ENCODE data around the gene LMO1.
A peak's percentile ranks its signal among the peaks of the same experiment; 100 is the strongest.

The LMO1 gene

GRCh38 chr11:8242499-8243280, 21.0 kb downstream of the LMO1 start:
- DNase-seq: peak; percentile 48

- DNase-seq: peak; percentile 48
These were observed 21.6 kb downstream of the LMO1 start for GRCh38 chr11:8242118-8242475.

- no peak for DNase-seq
These were observed 22.1 kb downstream of the LMO1 start for GRCh38 chr11:8241373-8242117.

GRCh38 chr11:8239536-8240228, 24.0 kb downstream of the LMO1 start:
- DNase-seq: no peak

- DNase-seq: peak; percentile 35
These were observed 24.6 kb downstream of the LMO1 start for GRCh38 chr11:8239040-8239439.

- DNase-seq: no peak
These were observed 26.2 kb downstream of the LMO1 start for GRCh38 chr11:8237453-8237852.

GRCh38 chr11:8235925-8236324, 27.8 kb downstream of the LMO1 start:
- DNase-seq: no peak

- no peak for DNase-seq
These were observed 28.8 kb downstream of the LMO1 start for GRCh38 chr11:8234910-8235309.

- DNase-seq: peak; percentile 77
These were observed 29.3 kb downstream of the LMO1 start for GRCh38 chr11:8234425-8234821.

- DNase-seq: peak; percentile 93
These were observed 29.8 kb downstream of the LMO1 start for GRCh38 chr11:8233691-8234424.

- DNase-seq: peak; percentile 83
These were observed 30.6 kb downstream of the LMO1 start for GRCh38 chr11:8232849-8233606.

- no peak for DNase-seq
These were observed 31.3 kb downstream of the LMO1 start for GRCh38 chr11:8232414-8232813.

- peak; percentile 82 for DNase-seq
These were observed 31.7 kb downstream of the LMO1 start for GRCh38 chr11:8231979-8232378.

GRCh38 chr11:8230921-8231847, 32.5 kb downstream of the LMO1 start:
- no peak for DNase-seq

GRCh38 chr11:8230178-8230859, 33.4 kb downstream of the LMO1 start:
- DNase-seq: no peak

GRCh38 chr11:8229299-8230177, 34.1 kb downstream of the LMO1 start:
- DNase-seq: peak; percentile 97

GRCh38 chr11:8228231-8228630, 35.4 kb downstream of the LMO1 start:
- no peak for DNase-seq

GRCh38 chr11:8227156-8228152, 36.2 kb downstream of the LMO1 start:
- DNase-seq: peak; percentile 76

Data from NCI-H69 (cell line).